Renal cortical epithelial cell (primary cell): ENCODE results near the gene PIM3. TPM values are rescaled to one million over a fixed set of nuclear protein-coding genes. Genes with fewer than 3 reads are reported as not detected.

Source experiments
- DNase-seq: peaks from one replicate; pipeline ENCODE4 v3.0.0-alpha.2; 2011; ENCODE audit warnings: low read depth
- total RNA-seq: library from RNA; depleted of rRNA; stranded (reverse); fragments of >200 nt; gene quantifications from 2 replicates; pipeline ENCODE4 v1.2.3, GENCODE V29; 2014

PIM3 gene
- total RNA-seq, 1 donor from 2014 or later = 26.3 TPM

GRCh38 chr22:49955581-49956417 is 4.8 kb upstream of the PIM3 start:
- no peak for DNase-seq

GRCh38 chr22:49956418-49956770 is 4.2 kb upstream of the PIM3 start:
- no peak for DNase-seq

- no peak for DNase-seq
Observed at GRCh38 chr22:49956914-49957825, 3.4 kb upstream of the PIM3 start.

GRCh38 chr22:49957826-49958365 is 2.7 kb upstream of the PIM3 start:
- DNase-seq = no peak

GRCh38 chr22:49958366-49958921 is 2.1 kb upstream of the PIM3 start:
- DNase-seq = no peak

GRCh38 chr22:49958931-49959781 is 1.4 kb upstream of the PIM3 start:
- DNase-seq = no peak

- DNase-seq = peak; percentile 70
Observed at GRCh38 chr22:49959782-49960158, 802 bp upstream of the PIM3 start.

GRCh38 chr22:49961005-49961600 is 531 bp downstream of the PIM3 start:
- DNase-seq = no peak

- DNase-seq = no peak
Observed at GRCh38 chr22:49961601-49962011, 1.0 kb downstream of the PIM3 start.

GRCh38 chr22:49962012-49962750 is 1.6 kb downstream of the PIM3 start:
- DNase-seq = peak; percentile 78

GRCh38 chr22:49962751-49963646 is 2.4 kb downstream of the PIM3 start:
- DNase-seq = no peak

GRCh38 chr22:49963647-49964026 is 3.1 kb downstream of the PIM3 start:
- no peak for DNase-seq

GRCh38 chr22:49964136-49965090 is 3.8 kb downstream of the PIM3 start:
- DNase-seq = no peak

- DNase-seq = no peak
Observed at GRCh38 chr22:49965091-49966040, 4.8 kb downstream of the PIM3 start.

GRCh38 chr22:49966041-49966773 is 5.6 kb downstream of the PIM3 start:
- no peak for DNase-seq
